Esophagus muscularis mucosa (tissue), 4 donors: ENCODE measurements around the gene LILRB3.
"Not testable (repeated sequence)": the region's sequence is repeated elsewhere in the genome, so short reads cannot be mapped to it uniquely, and the experiment has no call there.

ENCODE experiments used
- EP300 ChIP-seq: sonication (generic); formaldehyde crosslinking; IDR thresholded peaks from one replicate; pipeline ENCODE4 v1.6.1; 2017; ENCODE audit warnings: antibody characterized with exemption
- POLR2AphosphoS5 ChIP-seq, 2 donors: sonication (generic); formaldehyde crosslinking; IDR thresholded peaks; one replicate each; pipeline ENCODE4 v1.6.1; 2017; ENCODE audit warnings: antibody characterized with exemption in 2 of 2
- TF ChIP-seq, protein P1 (sequence below), 3 experiments: fragments of 200-600 bp in 2 of 3; fragments of 450-650 bp in 1 of 3; sonication (generic) in 2 of 3; IDR thresholded peaks; one replicate each; pipeline ENCODE4 v1.5.1; 2017 to 2019; ENCODE audit warnings: antibody characterized with exemption in 3 of 3, mild to moderate bottlenecking in 2 of 3, moderate library complexity in 1 of 3

DNA sequence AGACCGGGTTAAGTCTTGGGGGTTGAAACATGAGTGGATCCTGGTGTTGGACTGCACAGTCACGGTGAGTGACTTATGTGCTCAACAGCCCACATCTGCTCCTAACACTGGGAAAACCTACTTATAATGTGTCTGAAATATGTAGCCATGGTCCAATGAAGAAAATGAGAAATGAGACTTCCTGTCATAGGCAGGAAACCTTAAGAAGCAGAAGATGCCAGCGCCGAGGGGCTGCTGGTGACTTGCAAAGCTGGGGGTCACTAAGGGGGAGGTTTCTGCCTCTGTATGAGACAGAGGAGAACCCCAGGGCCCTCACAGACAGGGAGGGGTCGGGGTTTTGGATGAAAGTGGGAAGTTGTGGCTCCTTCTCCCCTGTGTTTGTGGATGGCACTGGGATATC is 49.4 kb upstream of the LILRB3 start:
- TF ChIP-seq, protein P1, sequence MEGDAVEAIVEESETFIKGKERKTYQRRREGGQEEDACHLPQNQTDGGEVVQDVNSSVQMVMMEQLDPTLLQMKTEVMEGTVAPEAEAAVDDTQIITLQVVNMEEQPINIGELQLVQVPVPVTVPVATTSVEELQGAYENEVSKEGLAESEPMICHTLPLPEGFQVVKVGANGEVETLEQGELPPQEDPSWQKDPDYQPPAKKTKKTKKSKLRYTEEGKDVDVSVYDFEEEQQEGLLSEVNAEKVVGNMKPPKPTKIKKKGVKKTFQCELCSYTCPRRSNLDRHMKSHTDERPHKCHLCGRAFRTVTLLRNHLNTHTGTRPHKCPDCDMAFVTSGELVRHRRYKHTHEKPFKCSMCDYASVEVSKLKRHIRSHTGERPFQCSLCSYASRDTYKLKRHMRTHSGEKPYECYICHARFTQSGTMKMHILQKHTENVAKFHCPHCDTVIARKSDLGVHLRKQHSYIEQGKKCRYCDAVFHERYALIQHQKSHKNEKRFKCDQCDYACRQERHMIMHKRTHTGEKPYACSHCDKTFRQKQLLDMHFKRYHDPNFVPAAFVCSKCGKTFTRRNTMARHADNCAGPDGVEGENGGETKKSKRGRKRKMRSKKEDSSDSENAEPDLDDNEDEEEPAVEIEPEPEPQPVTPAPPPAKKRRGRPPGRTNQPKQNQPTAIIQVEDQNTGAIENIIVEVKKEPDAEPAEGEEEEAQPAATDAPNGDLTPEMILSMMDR (IDR thresholded peaks at IDR 0.05), result not testable (repeated sequence)
- not testable (repeated sequence) for TF ChIP-seq POLR2AphosphoS5 (IDR thresholded peaks at IDR 0.05); EP300
